GM19023 (cell line): Measurements from ENCODE around the gene DENND1A.
A peak's percentile ranks its signal among the peaks of the same experiment; 100 is the strongest.

Experiments used
- ATAC-seq: cut with Tn5 transposase; IDR thresholded peaks from one replicate; pipeline ENCODE4 v1.9.1; 2021; ENCODE audit warnings: mild to moderate bottlenecking, moderate library complexity; ENCODE audit not compliant: unreplicated experiment

DENND1A gene

DNA sequence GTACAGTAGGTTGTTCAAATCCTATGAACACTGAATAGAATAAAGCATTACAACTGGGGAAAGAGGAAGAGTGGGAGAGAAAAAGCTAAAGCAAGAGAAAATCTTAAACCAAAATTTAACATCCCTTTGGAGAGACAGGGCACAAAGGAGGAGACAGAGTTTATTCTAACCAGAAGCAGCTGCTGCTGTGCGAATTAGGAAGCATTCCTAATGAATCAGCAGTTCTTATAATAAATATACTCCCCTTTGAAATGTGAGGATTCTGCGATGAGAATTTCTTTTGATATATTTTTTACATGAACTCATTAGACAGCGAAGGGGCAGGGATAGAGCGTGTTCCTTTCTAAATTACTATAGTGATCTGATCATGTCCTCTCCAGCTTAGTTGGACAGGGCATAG lies 233.4 kb downstream of the DENND1A start:
- ATAC-seq = no peak

- ATAC-seq = no peak
Observed at GRCh38 chr9:123695386-123695785, 234.5 kb downstream of the DENND1A start.

- ATAC-seq = no peak
Observed at GRCh38 chr9:123691765-123692303, 238.1 kb downstream of the DENND1A start.

- no peak for ATAC-seq
Observed at GRCh38 chr9:123689701-123690428, 240.1 kb downstream of the DENND1A start.

DNA sequence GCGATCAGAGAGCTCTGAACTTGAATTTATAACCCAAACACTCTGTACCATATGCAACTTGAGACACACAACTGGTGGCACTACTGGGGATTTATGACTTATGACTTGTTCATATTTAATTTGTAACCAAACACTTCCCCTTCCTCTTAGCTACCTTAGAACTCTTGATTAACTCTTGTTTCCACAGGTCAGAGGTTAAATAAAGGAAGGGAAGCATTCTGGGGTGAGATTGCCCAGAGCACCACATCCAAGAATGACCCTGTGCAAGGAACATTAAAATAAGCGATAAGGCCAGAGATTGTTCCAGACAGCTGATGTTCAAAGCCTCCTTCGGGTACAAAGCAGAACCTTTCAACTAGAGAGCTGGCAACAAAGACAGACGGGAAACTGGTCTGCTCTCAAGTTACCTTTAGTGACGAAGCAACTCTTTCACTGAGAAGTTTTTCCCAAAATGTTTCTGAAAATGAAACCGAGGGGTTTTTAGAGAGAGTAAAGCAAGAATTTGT lies 242.6 kb downstream of the DENND1A start:
- ATAC-seq = no peak

DNA sequence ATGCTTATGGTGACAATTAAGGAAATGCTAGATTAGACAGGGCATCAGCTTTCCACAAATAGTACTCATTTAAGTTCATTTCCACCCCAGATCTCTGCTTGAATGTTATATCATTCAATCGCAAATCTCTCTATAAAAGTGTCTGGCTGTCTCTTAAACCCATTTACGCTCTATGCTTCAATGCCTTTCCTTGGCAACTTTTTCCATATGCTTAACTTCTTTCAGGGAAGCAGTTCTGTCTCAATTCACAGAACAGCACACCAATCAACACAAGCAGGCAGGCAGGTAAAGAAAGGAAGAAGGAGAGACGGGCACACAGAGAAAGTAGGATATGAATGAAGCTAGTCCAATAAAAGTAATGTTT lies 243.1 kb downstream of the DENND1A start:
- no peak for ATAC-seq

GRCh38 chr9:123686131-123686828 lies 243.6 kb downstream of the DENND1A start:
- ATAC-seq = no peak

DNA sequence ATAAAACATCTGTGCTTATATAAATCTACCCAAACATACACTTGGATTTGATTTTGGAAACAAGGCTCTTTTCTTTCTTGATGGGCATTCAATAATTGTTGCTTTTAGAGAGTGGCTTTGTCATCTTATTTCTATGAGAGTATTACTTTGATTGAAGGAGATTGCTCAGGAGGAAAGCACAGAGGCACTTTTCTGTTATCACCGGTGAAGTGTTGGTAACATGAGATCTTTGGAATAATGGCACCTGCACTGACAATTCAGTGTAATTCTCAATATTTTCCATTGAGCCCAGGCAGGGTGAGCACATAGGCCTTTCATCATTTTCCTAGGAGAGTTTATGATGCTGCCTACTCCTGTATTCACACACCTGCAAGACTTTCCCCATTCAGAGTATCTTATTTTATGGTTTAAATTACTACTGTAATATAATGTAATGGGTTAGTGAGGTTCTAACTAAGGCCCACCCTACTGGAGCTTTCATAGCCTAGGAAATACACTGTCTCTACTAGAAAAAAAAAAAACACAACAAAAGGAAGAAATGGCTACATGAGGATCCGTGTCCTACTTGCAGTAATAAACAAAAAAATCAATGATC lies 244.3 kb downstream of the DENND1A start:
- no peak for ATAC-seq

DNA sequence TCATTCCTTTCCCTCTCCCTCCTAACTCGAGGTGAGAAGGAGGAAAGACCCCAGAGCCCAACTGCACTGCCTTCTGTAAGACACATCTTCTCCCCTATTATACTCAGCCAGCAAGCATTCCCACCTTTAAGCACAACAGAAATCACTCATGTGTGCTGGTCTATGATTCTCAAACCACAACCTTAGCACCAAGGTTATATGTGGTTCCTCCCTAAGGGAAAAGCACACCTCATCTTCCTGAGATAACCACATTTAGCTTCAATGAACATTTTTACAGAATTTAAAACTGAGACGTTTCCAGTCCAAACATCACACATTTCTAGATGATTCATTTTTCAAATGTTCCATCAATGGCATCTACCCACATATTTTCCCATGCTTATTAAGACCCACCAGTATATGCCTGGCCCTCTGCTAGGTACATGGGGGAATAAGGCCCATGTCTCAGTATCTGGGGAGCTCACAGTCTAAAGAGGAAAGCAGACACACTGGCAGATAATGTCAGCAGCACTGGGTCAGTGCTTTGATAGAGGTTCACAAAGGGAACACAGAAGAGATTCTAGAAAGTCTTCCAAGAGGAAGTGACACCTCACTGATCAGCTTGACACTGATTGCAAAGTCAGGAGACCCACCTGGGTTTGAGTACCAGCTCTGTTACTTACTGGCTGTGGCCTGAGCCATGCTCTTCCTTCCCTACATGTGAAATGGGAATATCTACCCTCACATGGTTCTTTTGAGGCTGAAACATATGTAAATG lies 245.4 kb downstream of the DENND1A start:
- no peak for ATAC-seq

DNA sequence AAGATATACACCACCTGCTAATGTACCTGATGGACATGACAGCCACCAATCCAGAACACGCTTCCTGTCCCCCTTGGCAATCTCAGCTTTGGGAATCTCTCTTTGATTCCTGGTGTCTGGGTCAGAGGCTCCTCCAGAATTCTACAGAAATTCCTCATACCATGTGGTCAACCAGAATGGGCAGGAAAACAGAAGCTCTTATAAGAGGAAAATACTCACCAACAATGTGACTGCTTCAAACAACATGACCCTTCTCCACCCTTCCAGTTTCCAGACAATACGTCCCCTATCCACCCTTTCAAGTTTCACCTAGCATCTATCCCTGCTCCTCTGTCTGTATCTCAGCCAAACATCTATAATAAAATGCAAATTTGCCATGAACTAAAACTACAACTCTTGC lies 247.2 kb downstream of the DENND1A start:
- no peak for ATAC-seq

DNA sequence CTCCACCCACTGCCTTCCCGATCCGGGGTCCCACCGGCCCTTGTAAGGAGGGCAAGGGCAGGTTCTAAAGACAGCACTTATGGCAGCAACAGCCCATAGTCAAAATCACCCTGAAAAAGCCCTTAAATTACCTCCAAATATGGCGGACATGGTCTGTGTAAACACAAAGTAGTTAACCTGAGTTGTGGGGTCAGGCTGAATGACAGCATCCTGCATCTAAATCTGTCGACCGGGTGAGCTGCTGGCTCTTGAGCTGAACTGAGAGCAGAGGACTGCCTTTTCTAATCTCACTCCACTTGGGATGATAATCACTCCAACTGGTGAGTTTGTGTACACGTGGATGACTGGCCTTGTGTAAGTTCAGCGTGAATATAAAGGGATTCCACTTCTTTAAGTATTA lies 249.6 kb downstream of the DENND1A start:
- ATAC-seq = no peak

- ATAC-seq = peak; percentile 95
Observed at GRCh38 chr9:123679330-123679987, 250.5 kb downstream of the DENND1A start.

- ATAC-seq = no peak
Observed at GRCh38 chr9:123678878-123679329, 251.0 kb downstream of the DENND1A start.

- ATAC-seq = no peak
Observed at GRCh38 chr9:123678038-123678877, 251.7 kb downstream of the DENND1A start.

DNA sequence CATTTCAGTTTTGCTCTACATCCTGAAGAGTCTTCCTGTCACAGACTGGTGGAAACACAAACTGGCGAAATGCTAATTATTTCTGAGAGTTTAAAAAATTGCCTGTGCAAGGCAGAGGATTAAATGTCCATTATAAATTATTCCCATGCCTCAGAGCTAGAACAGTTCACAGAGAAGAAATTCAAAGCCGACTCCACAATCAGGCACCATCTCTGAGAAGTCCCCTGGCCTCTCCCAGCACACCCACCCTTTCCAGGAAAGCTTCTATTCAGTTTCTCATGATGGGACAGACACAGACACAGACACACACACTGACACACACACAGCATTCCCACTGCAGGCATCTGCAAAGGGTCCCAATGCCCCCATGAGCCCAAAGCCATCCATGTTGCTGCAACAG lies 253.1 kb downstream of the DENND1A start:
- no peak for ATAC-seq

DNA sequence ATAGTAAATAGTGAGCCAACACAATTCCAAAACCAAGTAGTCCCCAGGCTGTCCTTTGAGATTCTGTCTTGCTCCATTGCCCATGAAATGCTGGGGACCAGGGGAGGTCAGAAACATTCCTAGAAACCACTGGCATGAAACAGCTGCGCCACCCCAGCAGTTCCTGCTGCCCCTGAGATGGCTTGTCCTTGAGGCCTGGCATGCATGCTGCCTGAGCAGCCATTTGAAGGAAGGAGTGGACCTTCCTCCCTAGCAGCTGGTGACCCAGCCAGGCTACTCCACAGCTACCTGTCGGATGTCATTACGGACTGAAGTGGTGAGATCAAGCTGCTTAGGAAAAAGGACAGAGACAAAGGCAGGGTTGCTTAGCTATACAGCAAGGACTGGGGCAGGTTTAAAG lies 260.6 kb downstream of the DENND1A start:
- ATAC-seq = no peak

DNA sequence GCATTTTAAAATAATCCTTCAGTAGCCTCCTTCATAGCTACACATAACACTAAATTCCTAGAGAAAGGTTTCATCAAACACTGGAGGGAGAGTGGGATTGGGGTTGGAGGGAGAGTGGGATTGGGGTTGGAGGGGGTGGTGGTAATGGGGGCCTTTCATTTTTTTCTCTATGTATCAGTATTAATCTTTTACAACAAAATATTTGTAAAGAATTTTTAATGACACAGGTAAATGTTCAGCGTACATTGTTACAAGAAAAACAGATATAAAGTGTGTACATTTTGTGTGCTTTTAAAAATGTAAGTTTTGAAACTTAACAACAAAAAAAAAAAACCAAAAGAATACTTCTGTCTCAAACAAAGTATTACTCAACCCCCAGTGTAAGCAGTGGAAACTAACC lies 266.4 kb downstream of the DENND1A start:
- no peak for ATAC-seq

- ATAC-seq = no peak
Observed at GRCh38 chr9:123662057-123662776, 267.7 kb downstream of the DENND1A start.
